ENCODE results near the gene GINS2. TPM values are rescaled to one million over a fixed set of nuclear protein-coding genes. Genes with fewer than 3 reads are reported as not detected.

GINS2 gene
- polyA plus RNA-seq, 12 donors = 6.4 to 16.5 (median 10.6) TPM; not detected in 1

DNA sequence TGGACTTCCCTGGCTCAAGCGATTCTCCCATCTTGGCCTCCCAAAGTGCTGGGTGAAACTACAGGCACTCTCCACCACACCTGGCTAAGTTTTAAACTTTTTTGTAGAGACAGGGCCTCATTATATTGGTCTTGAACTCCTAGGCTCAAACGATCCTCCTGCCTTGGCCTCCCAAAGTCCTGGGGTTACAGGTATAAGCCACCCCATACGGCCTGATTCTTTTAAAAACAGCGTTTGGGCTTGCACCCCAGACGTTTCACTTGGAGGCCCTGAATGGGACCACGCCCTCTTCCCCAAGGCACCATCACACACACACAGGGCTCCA is 29.4 kb upstream of the GINS2 start:
- no peak for DNase-seq

- DNase-seq = peak; percentile 70
These were observed 28.8 kb upstream of the GINS2 start for GRCh38 chr16:85717393-85718152.

- DNase-seq = no peak
These were observed 27.9 kb upstream of the GINS2 start for GRCh38 chr16:85716680-85717038.

DNA sequence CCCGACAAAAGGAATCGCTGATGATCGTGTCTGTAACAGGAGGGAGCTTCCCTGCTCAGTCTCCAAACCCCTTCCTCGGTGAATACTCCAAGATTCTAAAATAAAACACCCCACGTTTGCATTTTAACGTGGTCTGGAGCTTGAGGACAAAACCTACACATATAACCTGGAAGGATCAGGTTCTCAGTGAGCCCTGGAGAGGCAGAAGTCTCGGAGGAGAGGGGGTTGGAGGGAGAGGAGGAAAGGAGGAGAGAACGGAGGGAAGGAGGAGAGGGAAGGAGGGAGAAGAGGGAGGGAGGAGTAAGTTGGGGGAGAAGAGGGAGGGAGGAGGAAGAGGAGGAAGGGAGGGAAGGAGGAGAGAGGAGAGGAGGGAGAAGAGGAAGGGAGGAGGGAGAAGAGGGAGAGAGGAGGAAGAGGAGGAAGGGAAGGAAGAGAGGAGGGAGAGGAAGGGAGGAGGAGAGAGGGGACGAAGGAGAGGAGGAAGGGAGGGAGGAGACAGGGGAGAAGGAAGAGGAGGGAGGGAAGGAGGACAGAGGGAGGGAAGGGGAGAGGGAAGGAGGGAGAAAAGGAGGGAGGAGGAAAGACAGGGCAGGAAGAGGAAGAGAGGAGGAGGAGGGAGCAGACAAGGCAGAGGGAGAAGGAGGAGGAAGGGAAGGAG is 27.4 kb upstream of the GINS2 start:
- DNase-seq = no peak

- peak; percentile 59 for DNase-seq
These were observed 26.6 kb upstream of the GINS2 start for GRCh38 chr16:85715169-85716021.

DNA sequence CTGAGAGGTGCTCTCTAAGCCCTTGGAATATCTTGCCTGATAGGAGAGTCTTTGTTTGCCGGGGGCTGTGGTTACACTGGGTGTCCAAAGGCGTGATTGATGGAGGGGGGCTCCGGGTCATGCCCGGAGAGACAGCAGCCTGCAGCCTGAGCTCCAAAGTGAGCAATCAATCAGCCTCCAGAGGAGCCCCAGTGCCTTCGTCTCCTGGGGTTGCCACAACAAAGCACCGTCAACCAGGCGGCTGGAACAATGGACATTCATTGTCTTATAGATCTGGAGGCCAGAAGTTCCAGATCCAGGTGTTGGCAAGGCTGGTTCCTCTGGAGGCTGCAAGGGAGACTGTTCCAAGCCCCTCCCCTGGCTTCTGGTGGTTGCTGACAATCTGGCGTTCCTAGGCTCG is 24.0 kb upstream of the GINS2 start:
- DNase-seq = no peak

GRCh38 chr16:85711982-85712587 is 23.3 kb upstream of the GINS2 start:
- DNase-seq = no peak

DNA sequence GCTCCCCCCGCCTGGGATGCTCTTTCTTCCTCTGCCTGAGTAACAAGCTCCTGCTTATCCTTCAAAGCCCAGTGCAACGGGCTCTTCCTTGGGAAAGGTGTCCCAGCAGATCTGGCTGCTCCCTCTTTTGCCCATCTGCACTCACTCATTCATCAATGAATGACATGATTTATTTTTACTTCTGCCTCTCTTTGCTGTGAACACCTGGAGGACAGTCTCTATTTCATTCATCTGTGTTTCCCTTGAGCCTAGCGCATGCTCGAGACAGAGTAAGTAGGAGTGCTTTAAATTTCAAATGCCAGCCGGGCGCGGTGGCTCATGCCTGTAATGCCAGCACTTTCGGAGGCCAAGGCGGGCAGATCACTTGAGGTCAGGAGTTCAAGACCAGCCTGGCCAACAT is 22.0 kb upstream of the GINS2 start:
- DNase-seq = no peak

DNA sequence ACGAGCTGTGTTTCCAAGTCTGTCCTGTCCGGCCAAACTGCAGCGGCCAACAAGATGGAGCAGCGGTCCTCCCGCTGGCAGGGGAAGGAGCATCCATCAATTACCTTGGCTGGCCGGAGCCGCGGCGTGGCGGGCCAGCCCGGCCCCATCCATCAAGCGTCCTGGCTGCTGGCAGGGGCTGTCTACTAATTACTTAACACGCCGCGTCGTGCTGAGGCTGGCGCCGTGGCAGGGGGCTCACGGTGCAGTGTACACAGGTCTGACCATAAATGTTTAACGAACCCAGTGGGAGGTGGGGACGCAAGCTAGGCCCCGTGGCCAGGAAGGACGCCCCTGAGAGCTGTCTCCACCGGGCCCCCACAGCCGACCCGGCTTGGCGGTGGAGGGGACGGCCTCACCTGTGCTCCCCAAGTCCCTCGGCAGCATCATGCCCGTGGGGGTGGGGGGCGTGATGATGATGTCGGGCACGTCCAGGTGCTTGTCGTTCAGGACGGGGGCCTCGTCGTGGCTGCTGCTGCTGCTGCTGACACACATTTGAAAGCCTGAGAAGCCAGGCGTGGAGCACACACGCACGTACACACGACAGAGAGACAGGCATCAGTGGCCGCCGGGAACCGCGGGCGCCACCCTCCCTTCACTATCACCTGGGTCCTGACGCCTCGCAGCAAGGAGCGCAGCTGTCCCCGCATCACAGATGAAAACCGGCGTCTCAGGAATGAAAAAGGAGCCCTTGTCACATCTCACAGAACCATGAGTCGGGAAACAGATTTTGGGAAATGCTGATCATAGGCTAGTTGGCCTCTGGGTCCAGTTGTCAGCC is 21.2 kb upstream of the GINS2 start:
- DNase-seq = no peak

DNA sequence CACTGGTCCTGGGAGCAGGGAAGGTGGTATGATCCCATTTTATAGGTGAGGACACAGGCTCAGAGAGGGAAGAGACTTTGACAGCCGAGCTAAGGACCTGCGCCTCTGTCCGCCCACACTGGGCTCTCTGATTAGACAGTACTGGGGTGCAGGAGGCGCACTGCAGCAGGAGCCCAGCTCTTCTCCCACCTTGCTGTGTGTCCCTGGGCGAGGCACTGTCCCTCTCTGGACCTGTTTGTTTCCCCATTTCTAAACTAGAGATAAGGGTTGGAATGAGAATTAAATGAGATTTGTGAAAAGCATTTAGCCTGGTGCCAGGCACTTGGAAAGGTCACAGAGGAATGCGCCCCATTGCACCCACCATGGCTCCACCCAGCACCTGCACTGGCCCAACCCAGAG is 19.6 kb upstream of the GINS2 start:
- DNase-seq = no peak

DNA sequence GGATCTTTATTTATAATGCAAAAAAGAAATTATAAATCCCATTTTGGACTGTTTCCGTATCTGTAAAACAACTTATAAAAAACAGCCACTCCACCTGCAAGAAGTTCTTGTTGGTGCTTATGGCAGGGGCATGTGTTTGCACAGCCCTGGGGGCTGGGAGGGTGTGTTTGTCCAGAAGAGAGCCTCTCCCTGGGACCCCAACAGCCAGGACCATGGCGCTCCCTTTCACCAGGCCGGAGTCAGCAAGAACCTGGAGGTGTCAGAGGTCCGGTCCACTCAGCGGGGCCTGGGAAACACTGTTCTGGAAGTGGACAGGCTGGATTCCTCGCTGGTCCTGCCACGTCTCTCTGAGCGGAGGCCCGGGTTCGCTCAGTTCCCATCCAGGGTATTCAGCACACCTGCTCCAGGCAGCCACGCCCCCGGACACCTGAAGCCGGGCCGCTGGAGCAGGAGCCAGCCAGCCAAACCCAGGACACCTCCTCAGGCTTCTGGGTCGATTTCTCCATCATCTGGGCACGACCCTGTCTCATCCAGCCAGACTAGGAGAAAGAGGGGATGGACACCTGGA is 18.9 kb upstream of the GINS2 start:
- no peak for DNase-seq

- no peak for DNase-seq
These were observed 17.8 kb upstream of the GINS2 start for GRCh38 chr16:85706449-85707034.

DNA sequence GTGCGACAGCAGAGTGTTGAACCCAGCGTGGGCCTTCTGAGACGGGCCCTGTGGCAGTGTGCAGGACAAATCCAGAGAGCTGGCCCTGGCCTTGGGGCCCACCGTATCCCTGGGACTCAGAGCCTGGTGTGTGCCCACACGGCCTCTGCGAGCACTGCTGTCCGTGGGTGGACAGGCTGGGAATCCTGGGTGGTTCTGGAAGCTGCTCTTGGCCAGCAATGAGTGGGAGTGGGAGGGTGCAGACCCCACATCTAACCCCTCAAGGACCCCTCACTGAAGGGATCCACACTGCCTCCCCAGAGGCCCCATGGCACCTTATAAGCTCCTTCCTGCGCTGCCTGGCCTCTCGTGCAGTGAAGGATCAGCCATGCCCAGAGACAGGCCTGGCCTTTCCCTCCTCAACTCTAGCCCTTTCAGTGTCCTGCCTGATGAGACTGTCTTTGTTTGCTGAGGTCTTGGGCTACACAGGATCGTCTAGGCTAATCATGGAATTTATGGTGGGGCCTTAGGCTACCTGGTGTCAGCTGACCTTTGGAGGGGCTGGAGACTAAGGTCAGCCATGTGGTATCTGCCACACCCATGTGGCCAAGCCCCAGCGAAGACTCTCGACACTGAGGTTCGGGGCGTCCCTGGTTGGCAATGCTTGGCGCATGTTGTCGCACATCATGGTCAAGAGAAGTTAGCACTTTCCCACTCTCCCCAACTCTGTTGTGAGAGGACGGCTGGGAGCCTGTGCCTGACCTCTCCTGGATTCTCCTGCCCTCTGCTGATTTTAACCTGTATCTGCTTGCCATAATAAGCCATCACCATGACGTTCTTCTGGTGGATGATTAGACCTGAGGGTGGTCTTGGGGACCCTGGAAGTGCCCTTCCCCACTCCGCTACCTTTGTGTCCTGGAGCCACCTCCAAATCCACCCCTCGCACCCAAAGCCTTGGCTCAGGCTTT is 16.4 kb upstream of the GINS2 start:
- no peak for DNase-seq

DNA sequence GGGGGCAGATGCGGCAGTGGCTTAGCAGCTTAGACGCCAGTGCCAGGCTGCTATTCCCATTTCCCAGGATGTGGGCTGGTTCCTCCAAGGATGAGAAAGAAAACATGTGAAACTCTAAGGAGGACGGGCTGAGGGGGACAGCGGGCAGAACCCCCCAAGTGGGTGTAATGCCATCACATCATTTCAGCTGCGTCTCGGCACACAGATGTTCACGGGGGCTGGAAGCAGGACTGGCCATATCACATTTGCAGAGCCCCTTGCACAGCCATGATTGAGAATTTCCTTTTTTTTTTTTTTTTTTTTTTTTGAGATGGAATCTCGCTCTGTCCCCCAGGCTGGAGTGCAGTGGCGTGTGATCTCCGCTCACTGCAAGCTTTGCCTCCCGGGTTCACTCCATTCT is 15.3 kb upstream of the GINS2 start:
- no peak for DNase-seq

- no peak for DNase-seq
These were observed 10.9 kb upstream of the GINS2 start for GRCh38 chr16:85699628-85700027.

GRCh38 chr16:85698935-85699558 is 10.3 kb upstream of the GINS2 start:
- no peak for DNase-seq

GRCh38 chr16:85698459-85698891 is 9.7 kb upstream of the GINS2 start:
- DNase-seq = no peak

- DNase-seq = no peak
These were observed 8.7 kb upstream of the GINS2 start for GRCh38 chr16:85697431-85697830.

DNA sequence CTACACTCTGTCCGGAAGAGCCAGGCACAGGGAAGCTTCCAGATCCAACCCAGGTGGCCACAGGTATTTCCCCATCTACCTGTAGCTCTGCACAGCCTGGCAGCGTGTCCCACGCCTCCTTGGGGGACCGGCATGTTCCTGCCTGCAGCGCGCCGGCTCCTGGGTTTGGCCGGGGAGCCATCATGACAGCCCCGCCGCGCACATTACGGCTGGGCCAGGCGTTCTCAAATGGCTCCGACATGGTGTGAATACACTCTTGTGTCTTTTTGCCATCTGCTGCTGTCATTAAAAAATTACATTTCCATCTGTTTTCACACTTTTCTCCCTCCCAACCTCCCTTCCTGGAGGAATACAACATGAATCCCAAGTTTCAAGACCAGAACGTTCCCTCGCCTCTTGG is 8.0 kb upstream of the GINS2 start:
- DNase-seq = peak; percentile 22

Measured in muscle of arm (tissue), 12 donors.